Hypothalamus (tissue), 51 donors: ENCODE measurements around the gene CCDC83.
"Not testable (repeated sequence)": the region's sequence is repeated elsewhere in the genome, so short reads cannot be mapped to it uniquely, and the experiment has no call there.

Experiments
- DNase-seq, 51 donors: peaks; one replicate each; lab custom pipeline; 2025; lab: John Stamatoyannopoulos, UW

Gene CCDC83

DNA sequence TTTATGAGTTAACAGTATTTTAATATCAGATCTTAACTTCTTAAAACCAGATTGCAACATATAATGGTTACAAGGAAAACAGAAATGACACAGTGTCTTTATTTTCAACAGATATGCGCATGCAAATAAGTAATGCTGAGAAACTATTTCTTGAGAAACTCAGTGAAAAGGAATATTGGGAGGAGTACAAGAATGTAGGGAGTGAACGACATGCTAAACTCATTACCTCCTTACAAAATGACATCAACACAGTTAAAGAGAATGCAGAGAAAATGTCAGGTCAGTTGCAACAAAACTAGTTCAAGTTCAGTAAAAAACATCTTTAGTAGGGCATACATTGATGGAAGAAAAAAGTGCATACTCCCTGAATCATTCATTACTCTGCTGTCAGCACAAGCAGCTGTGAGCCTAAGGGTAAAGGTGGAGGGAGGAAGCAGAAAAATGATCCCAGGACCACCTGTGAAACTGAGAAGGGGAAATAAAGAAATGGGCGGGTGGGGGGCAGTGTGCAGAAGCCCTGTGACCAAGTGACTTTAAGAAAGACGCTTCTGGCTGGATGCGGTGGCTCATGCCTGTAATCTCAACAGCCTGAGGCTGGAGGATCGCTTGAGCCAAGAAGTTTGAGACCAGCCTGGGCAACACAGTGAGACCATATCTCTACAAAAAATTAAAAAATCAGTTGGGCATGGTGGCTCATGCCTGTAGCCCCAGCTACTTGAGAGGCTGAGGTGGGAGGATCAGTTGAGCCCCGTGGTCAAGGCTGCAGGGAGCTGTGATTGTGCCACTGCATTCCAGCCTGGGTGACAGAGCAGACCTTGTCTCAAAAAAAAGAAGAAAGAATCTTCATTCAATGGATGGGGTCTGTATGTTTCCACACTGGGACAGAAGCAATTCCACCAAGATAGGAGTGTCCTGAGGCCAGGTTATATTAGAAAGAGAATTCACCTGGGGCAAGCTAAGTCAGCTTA is 31.2 kb downstream of the CCDC83 start:
- no peak for DNase-seq

GRCh38 chr11:85889108-85889507 is 33.9 kb downstream of the CCDC83 start:
- DNase-seq, result no peak

DNA sequence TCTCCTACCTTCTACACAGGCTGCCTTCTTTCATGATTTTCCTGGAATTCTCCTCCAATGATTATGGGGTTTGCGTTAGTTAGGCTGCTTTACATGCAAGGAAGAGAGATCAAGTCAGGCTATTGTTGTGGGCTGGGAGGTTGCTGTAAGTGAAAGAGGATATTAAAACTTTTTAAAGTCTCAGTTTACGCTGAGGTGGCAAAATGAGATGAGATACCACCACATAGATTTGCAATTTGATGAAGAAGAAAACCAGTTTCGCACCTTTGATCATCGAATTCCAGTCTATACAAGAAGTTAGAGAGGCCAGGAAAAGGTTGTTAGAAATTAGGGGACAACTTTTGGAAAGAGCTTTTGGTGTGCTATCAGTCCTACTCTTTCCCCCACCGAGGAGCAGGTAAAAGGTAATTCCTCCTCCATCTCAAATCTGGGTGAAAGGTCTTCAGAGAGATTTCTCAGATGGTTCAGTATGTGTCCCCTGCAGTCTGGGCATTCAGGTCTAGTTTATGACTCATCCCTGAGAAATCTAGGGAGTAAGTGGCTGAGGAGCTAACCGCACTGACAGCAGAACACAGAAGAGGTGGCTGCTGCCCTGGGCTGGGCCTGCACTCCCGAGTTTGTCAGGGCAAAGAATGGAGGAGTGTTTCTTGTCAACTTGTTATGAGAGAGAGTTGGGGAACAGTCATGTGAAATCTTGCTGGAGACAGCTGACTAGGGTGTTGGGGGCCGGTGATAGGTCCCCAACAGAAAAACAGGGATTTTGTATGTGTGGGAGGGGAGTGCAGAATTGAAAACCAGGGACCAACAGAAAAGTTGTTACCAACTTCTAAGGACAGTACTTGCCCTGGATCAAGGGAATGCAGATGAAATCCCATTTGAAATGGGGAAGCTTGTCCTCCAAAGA is 34.7 kb downstream of the CCDC83 start:
- DNase-seq, result no peak

DNA sequence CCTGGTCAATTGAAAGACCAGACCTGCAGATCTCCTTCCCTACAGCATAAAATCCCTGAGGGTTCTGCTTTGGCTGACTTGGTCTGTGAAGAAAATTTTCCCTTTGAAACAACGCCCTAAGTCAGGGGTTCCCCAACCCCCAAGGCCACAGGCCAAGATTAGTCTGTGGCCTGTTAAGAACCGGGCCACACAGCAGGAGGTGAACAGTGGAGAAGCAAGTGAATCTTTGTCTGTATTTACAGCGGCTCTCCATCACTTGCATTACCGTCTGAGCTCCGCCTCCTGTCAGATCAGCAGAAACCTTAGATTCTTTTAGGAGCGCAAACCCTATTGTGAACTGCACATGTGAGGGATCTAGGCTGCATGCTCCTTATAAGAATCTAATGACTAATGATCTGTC is 38.2 kb downstream of the CCDC83 start:
- DNase-seq, result no peak

- no peak for DNase-seq
Measured at GRCh38 chr11:85896876-85897275, 41.7 kb downstream of the CCDC83 start.

- DNase-seq, result no peak
Measured at GRCh38 chr11:85898456-85898855, 43.3 kb downstream of the CCDC83 start.

DNA sequence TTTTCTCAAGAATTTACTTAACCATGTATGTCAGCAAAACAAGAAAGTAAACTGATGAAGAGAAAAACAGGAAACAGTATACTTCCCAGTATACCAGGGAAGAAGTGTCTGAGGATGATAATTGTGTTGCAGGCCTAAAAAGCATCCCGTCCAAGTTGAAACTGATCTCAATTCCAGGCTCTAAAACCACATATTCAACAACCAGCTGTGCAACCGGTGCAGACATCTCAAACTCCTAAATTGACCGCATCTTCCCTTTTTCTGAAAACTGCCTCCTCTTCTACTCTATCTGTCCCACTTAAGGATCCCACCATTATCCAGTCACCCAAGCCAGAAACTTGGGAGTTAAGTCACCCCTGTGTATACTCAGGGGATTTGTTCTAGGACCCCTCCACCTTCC is 47.2 kb downstream of the CCDC83 start:
- DNase-seq, result no peak

GRCh38 chr11:85903406-85903805 is 48.2 kb downstream of the CCDC83 start:
- DNase-seq, result no peak

DNA sequence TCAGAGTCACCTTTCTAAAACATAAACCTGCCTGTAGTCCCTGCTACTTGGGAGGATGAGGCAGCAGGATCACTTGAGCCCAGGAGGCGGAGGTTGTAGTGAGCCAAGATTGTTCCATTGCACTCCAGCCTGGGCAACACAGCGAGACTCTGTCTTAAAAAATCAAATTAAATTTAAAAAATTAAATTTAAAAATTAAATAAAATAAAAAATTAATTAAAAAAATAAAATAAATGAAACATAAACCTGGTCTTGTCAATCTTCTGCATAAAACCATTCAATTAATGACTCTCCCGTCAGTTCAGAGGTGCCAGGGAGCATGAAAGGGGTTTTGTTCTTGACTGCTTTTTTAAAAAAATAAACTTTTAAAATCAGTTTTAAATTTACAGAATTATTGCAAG is 48.6 kb downstream of the CCDC83 start:
- no peak for DNase-seq

- DNase-seq, result no peak
Measured at GRCh38 chr11:85912414-85912813, 57.2 kb downstream of the CCDC83 start.

DNA sequence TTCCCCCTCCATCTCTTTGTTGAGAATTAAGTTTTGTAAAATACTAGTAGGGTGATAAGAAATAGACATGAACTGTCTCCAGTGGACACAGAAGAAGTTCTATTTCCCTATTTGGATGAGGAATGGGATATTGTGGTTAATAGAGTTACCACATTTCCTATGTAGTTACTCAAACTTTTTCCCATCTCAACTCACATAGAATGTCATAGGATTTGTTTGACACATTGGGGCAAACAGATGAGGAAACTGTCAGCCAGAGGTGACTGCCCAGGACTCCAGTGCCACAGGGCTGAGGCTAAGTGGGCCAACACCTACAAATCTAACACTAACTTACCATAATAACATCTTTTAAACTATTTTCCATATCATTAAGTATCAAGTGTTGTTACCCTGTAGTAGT is 58.3 kb downstream of the CCDC83 start:
- DNase-seq, result no peak

DNA sequence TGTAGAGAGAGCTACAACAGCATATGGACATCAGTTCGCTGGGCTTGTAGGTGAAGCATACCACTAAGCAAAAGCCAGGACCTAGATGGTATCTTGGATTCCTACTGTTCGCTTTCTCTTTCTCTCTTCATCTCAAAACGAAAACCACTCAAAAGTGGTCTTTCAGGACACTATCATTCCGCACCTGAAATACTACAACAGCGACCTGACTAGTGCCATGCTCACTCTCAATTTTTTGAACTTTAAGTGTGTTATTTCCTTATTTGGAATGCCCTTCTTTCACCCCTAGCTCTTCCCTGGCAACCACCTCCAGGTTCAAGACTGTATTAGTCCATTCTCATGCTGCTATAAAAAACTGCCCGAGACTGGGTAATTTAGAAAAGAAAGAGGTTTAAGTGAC is 59.2 kb downstream of the CCDC83 start:
- DNase-seq, result no peak

DNA sequence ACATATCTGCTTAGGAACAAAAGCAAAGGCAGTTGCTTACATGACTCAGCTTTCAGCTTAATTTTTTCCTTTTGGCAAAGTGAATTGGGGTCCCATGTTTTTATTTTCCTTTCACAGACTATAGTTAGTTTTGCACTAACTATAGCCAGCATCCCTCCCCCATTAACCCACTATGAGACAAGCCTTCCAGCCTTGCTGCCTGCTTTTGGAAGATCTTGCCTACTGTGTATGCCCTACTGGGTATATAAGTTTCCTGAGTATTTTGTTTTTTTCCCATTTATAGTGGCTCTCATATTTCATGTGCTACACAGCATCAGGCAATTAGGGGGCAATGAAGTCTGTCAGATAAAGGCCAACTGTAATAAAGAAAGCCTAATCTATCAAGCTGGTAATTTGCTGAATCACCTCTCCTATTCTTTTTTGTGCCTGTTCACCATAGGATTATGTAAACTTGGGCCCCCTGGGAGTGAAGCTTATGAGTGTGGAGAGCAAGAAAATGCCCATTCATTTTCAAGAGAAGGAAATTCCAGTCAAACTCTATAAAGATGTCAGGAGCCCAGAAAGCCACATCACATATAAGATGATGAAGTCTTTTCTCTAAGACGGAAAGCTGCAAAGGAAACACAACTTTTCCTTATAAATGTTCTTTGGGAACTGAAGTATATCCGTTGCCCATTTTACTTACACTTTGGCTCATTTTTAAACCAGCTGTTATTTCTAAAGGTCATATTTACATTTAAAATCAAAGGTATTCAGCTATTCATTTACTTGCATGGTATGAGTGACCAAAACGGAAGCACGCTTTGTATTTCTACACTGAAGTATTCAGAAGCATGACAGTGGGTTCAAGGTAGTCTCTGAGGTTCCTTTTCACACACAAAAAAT is 64.0 kb downstream of the CCDC83 start:
- DNase-seq, result no peak

GRCh38 chr11:85922367-85922766 is 67.2 kb downstream of the CCDC83 start:
- DNase-seq, result no peak

- no peak for DNase-seq
Measured at GRCh38 chr11:85923455-85923854, 68.3 kb downstream of the CCDC83 start.

DNA sequence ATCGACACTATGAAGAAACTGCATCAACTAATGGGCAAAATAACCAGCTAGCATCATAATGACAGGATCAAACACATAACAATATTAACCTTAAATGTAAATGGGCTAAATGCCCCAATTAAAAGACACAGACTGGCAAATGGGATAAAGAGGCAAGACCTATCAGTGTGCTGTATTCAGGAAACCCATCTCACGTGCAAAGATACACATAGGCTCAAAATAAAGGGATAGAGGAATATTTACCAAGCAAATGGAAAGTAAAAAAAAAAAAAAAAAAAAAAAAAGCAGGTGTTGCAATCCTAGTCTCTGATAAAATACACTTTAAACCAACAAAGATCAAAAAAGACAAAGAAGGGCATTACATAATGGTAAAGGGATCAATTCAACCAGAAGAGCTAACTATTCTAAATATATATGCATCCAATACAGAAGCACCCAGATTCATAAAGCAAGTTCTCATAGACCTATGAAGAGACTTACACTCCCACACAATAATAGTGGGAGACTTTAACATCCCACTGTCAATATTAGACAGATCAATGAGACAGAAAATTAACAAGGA is 71.6 kb downstream of the CCDC83 start:
- DNase-seq, result not testable (repeated sequence)

DNA sequence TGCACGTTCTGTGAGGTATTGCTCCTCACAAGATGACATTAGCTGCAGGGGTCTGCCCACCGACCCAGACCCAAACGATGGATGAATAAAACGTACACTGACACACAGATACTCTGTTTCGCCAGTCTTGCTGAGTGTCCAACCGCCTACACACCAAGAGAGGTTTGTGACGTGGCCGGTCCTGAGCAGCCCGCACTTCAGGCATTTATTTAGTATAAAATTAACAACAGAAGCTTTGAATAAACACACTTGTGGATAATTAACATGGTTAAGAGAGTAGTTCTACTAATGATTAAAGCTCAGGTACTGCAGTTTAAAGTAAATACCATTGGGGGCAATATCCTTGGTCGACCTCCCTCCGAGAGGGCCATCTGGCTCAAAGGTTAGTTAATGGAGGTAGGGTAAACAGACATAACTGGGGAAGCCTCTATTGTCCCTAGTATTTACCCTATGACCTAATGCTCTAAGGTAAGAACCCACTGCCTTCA is 75.7 kb downstream of the CCDC83 start:
- no peak for DNase-seq

- DNase-seq, result no peak
Measured at GRCh38 chr11:85934596-85935169, 79.5 kb downstream of the CCDC83 start.

- DNase-seq, result no peak
Measured at GRCh38 chr11:85935751-85936150, 80.6 kb downstream of the CCDC83 start.

DNA sequence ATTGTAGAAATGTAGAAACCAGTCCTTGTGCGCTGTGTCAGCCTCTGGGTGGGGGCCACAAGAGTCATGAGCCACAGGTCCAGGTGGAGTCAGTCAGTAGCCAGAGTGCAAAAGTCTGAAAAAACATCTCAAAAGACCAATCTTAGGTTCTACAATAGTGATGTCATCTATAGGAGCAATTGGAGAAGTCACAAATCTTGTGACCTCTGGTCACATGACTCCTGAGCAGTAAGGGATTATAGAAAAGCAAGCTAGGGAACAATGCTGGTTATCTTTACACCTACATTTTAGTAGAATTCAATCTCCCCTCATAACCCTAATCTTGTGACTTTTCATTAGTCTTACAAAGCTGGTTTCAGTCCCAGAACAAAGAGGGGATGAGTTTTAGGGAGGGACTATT is 82.7 kb downstream of the CCDC83 start:
- DNase-seq, result no peak
